Omental fat pad (tissue), 4 donors: ENCODE measurements around the gene ERN2. TPM values are rescaled to one million over a fixed set of nuclear protein-coding genes. Genes with fewer than 3 reads are reported as not detected.

Source experiments
- ATAC-seq: fragments of 150-250 bp; one replicate; pipeline ENCODE4 v1.9.1; 2016; ENCODE audit warnings: mild to moderate bottlenecking, moderate library complexity; ENCODE audit not compliant: low FRiP score
- DNase-seq: peaks from one replicate; pipeline ENCODE4 v3.0.0-alpha.2; 2019; ENCODE audit warnings: low spot score
- CTCF ChIP-seq, 3 donors: fragments of 450-650 bp; IDR thresholded peaks; one replicate each; pipeline ENCODE4 v1.5.1; 2016 to 2017; ENCODE audit warnings: antibody characterized with exemption in 3 of 3, mild to moderate bottlenecking in 3 of 3, moderate library complexity in 2 of 3
- total RNA-seq, 4 donors: library from RNA; depleted of rRNA; stranded (reverse); fragments of >200 nt; gene quantifications; one replicate each; pipeline ENCODE4 v1.1.0, GENCODE V29; 2016

Gene ERN2
- total RNA-seq, 4 donors from 2014 or later = not detected

- no peak for TF ChIP-seq CTCF (IDR thresholded peaks at IDR 0.05)
- ATAC-seq = no peak
- DNase-seq = no peak
These were observed 38.9 kb downstream of the ERN2 start for GRCh38 chr16:23673971-23674614.

- no peak for ATAC-seq
- no peak for TF ChIP-seq CTCF (IDR thresholded peaks at IDR 0.05)
These were observed 42.8 kb downstream of the ERN2 start for GRCh38 chr16:23670137-23670776.

DNA sequence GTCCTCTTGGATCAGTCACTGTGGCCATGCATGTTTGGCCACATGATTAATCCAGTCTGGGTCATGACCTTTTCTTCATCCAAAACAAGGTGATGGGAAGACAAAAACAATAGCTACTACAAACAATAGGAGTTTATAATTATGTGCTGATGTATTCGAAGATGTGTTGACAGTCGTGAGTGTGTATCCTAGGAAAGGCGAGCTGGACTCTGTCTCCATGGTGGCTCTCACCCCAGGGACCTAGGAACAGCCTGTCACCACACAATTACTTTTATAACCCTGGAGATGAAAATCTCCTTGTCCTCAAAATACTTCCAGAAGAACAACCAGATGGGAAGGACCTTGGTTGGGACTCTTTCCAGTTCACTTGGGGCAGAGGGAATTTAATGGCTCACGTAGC is 44.1 kb downstream of the ERN2 start:
- ATAC-seq (no peak), DNase-seq (no peak)
- no peak for TF ChIP-seq CTCF (IDR thresholded peaks at IDR 0.05)

More at GRCh38 chr16:23670137-23670776, 42.8 kb downstream of the ERN2 start:
- DNase-seq = no peak

GRCh38 chr16:23668225-23668624 is 44.8 kb downstream of the ERN2 start:
- ATAC-seq (no peak), DNase-seq (no peak)
- TF ChIP-seq CTCF (IDR thresholded peaks at IDR 0.05) = no peak

GRCh38 chr16:23667355-23667659 is 45.7 kb downstream of the ERN2 start:
- ATAC-seq (no peak), DNase-seq (no peak)
- TF ChIP-seq CTCF (IDR thresholded peaks at IDR 0.05) = no peak

DNA sequence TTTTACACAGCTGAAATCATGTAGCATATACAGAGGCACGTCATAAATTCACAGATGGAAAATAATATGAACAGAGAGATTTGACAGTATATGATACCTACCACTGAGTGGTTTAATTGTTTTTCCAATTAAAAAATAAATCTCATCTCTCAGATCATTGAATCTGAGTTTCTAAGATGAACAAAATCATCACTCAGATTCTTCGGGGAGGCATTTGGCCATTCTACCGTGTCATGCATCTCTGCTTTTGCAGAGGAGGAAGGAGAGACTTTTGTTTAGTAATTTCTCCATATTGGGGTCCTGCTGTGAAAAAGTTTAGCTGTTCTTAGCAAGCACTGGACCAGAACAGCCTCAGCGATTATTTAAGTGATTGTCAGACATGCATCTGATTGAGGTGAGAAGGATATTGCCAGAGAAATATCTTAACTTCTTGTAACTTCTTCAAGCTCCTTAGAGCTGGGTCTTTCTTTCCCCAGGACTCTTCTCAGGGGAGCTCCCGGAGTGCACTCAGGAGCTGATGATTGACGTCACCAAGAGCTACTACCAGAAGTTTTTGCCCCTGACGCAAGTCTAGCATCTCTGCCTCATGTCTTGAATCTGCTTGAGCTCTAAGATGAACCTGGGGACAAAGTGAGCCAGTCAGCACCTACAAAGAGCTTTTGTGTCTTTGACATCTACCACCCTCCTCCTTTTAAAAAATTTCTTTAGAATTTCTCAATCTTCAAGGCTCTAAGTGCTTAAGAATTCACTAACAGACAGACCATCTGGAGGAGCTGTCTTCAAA is 46.3 kb downstream of the ERN2 start:
- no peak for TF ChIP-seq CTCF (IDR thresholded peaks at IDR 0.05)
- ATAC-seq (no peak), DNase-seq (no peak)
